ENCODE measurements around the gene COL15A1.
A peak's percentile ranks its signal among the peaks of the same experiment; 100 is the strongest.

The COL15A1 gene

GRCh38 chr9:99019510-99020331 lies 76.0 kb downstream of the COL15A1 start:
- peak; percentile 11 for DNase-seq

- peak; percentile 10 for DNase-seq
These were observed 77.2 kb downstream of the COL15A1 start for GRCh38 chr9:99020786-99021436.

GRCh38 chr9:99021512-99021911 lies 77.8 kb downstream of the COL15A1 start:
- peak; percentile 3 for DNase-seq

- DNase-seq = peak; percentile 45
These were observed 79.5 kb downstream of the COL15A1 start for GRCh38 chr9:99023231-99023630.

GRCh38 chr9:99023831-99024230 lies 80.1 kb downstream of the COL15A1 start:
- DNase-seq = peak; percentile 52

GRCh38 chr9:99024959-99025358 lies 81.3 kb downstream of the COL15A1 start:
- no peak for DNase-seq

GRCh38 chr9:99025616-99026270 lies 82.0 kb downstream of the COL15A1 start:
- DNase-seq = peak; percentile 2

GRCh38 chr9:99026271-99026955 lies 82.7 kb downstream of the COL15A1 start:
- DNase-seq = peak; percentile 10

GRCh38 chr9:99026956-99027298 lies 83.2 kb downstream of the COL15A1 start:
- peak; percentile 17 for DNase-seq

- DNase-seq = peak; percentile 4
These were observed 83.7 kb downstream of the COL15A1 start for GRCh38 chr9:99027443-99027842.

- DNase-seq = no peak
These were observed 85.5 kb downstream of the COL15A1 start for GRCh38 chr9:99029083-99029645.

- peak; percentile 2 for DNase-seq
These were observed 86.4 kb downstream of the COL15A1 start for GRCh38 chr9:99030092-99030511.

- no peak for DNase-seq
These were observed 87.0 kb downstream of the COL15A1 start for GRCh38 chr9:99030610-99031109.

GRCh38 chr9:99031319-99031718 lies 87.6 kb downstream of the COL15A1 start:
- no peak for DNase-seq

GRCh38 chr9:99031994-99032393 lies 88.3 kb downstream of the COL15A1 start:
- no peak for DNase-seq

GRCh38 chr9:99034149-99034548 lies 90.4 kb downstream of the COL15A1 start:
- no peak for DNase-seq

GRCh38 chr9:99035313-99035712 lies 91.6 kb downstream of the COL15A1 start:
- no peak for DNase-seq

GRCh38 chr9:99037769-99038483 lies 94.2 kb downstream of the COL15A1 start:
- DNase-seq = no peak

GRCh38 chr9:99038484-99038820 lies 94.7 kb downstream of the COL15A1 start:
- DNase-seq = peak; percentile 39

GRCh38 chr9:99039505-99040182 lies 95.9 kb downstream of the COL15A1 start:
- DNase-seq = no peak

GRCh38 chr9:99040251-99040900 lies 96.7 kb downstream of the COL15A1 start:
- DNase-seq = no peak
